Fibroblast of skin of left quadriceps (primary cell): ENCODE results near the gene BPIFA1.
A peak's percentile ranks its signal among the peaks of the same experiment; 100 is the strongest.

Experiments used
- DNase-seq, 2 experiments: peaks; one replicate each; pipeline ENCODE4 v3.0.0-alpha.2; 2013; ENCODE audit warnings: low read depth in 2 of 2

The BPIFA1 gene

GRCh38 chr20:33235696-33236095 lies at the start of gene BPIFA1:
TSS of gene BPIFA1 (plus strand) at chr20:33235996. CDS start at chr20:33237712, 1,716 bp downstream.
- DNase-seq: no peak

GRCh38 chr20:33187491-33187890 lies 48.3 kb upstream of the BPIFA1 start:
- no peak for DNase-seq

GRCh38 chr20:33188421-33188820 lies 47.4 kb upstream of the BPIFA1 start:
- DNase-seq: no peak

- no peak for DNase-seq
These were observed 44.3 kb upstream of the BPIFA1 start for GRCh38 chr20:33191484-33191883.

GRCh38 chr20:33191955-33192354 lies 43.8 kb upstream of the BPIFA1 start:
- no peak for DNase-seq

GRCh38 chr20:33192912-33193501 lies 42.8 kb upstream of the BPIFA1 start:
- no peak for DNase-seq

GRCh38 chr20:33199026-33199425 lies 36.8 kb upstream of the BPIFA1 start:
- no peak for DNase-seq

GRCh38 chr20:33202451-33202850 lies 33.3 kb upstream of the BPIFA1 start:
- no peak for DNase-seq

- no peak for DNase-seq
These were observed 32.4 kb upstream of the BPIFA1 start for GRCh38 chr20:33203444-33203843.

- peak; percentile 20 to 21 for DNase-seq
These were observed 26.0 kb upstream of the BPIFA1 start for GRCh38 chr20:33209789-33210188.

GRCh38 chr20:33210371-33210770 lies 25.4 kb upstream of the BPIFA1 start:
- no peak for DNase-seq

GRCh38 chr20:33211817-33212424 lies 23.9 kb upstream of the BPIFA1 start:
- no peak for DNase-seq

- DNase-seq: no peak
These were observed 18.7 kb upstream of the BPIFA1 start, which contains the start of gene BPIFA3 for GRCh38 chr20:33217052-33217451. TSS of gene BPIFA3 (plus strand) at chr20:33217352. CDS start at chr20:33217537, 185 bp downstream.

- DNase-seq: no peak
These were observed 11.4 kb upstream of the BPIFA1 start for GRCh38 chr20:33224399-33224798.

GRCh38 chr20:33229843-33230242 lies 6.0 kb upstream of the BPIFA1 start:
- DNase-seq: no peak

- DNase-seq: no peak
These were observed 4.6 kb upstream of the BPIFA1 start for GRCh38 chr20:33231237-33231636.

- no peak for DNase-seq
These were observed 3.2 kb upstream of the BPIFA1 start for GRCh38 chr20:33232486-33233072.

- DNase-seq: no peak
These were observed 2.5 kb upstream of the BPIFA1 start for GRCh38 chr20:33233129-33233774.

- DNase-seq: no peak
These were observed 1.7 kb upstream of the BPIFA1 start for GRCh38 chr20:33234050-33234449.

GRCh38 chr20:33236351-33236750 lies 555 bp downstream of the BPIFA1 start:
- no peak for DNase-seq

GRCh38 chr20:33237989-33238388 lies 2.2 kb downstream of the BPIFA1 start:
- DNase-seq: no peak

GRCh38 chr20:33239418-33239817 lies 3.6 kb downstream of the BPIFA1 start:
- no peak for DNase-seq
